AG04449 (cell line): ENCODE data around the gene IRS2.

Experiments used
- CTCF ChIA-PET: fragments of 350-600 bp; formaldehyde crosslinking; extraction: SDS; loops from one replicate; lab custom pipeline; 2021; ENCODE audit warnings: antibody characterized with exemption; lab: Yijun Ruan, JAX
- POLR2A ChIA-PET: fragments of 400-600, 350-600 bp; formaldehyde crosslinking; extraction: SDS; loops from one replicate; lab custom pipeline; 2020; ENCODE audit warnings: antibody characterized with exemption, inconsistent platforms; lab: Yijun Ruan, JAX
- DNase-seq: peaks from one replicate; pipeline ENCODE4 v3.0.0-alpha.2; 2010; ENCODE audit warnings: low read depth, low spot score
- H3K4me3 ChIP-seq: 2 replicates; pipeline ENCODE4 v1.5.1; 2011; ENCODE audit warnings: low read depth, mild to moderate bottlenecking, control low read depth, low read length
- CTCF ChIP-seq: IDR thresholded peaks from one replicate; pipeline ENCODE4 v1.5.1; 2011; ENCODE audit warnings: mild to moderate bottlenecking, moderate library complexity, low read length, control low read depth, inconsistent platforms; ENCODE audit not compliant: insufficient read depth; ENCODE audit errors: missing control alignments

The IRS2 gene

GRCh38 chr13:109770436-109770835, 15.9 kb downstream of the IRS2 start:
- ChIA-PET CTCF (interaction anchor here (0.7 kb wide), 1 partner anchor 344 kb away, joined by 3 read pairs; no protein-coding TSS in a partner anchor), POLR2A (no interaction called here)
- no peak for TF ChIP-seq CTCF
- no peak for DNase-seq
- H3K4me3 ChIP-seq = no peak overlapping the region

GRCh38 chr13:109769921-109770320, 16.5 kb downstream of the IRS2 start:
- ChIA-PET CTCF (interaction anchor here (1.7 kb wide), 2 partner anchors 14 to 26 kb away, joined by 4 read pairs; no protein-coding TSS in a partner anchor), POLR2A (no interaction called here)
- H3K4me3 ChIP-seq = no peak overlapping the region
- TF ChIP-seq CTCF = no peak
- DNase-seq = no peak

GRCh38 chr13:109769275-109769674, 17.1 kb downstream of the IRS2 start:
- no peak for DNase-seq
- no peak overlapping the region for H3K4me3 ChIP-seq
- ChIA-PET CTCF (interaction anchor here (1.7 kb wide), 2 partner anchors 15 to 25 kb away, joined by 4 read pairs; no protein-coding TSS in a partner anchor), POLR2A (no interaction called here)
- no peak for TF ChIP-seq CTCF

GRCh38 chr13:109768616-109769015, 17.8 kb downstream of the IRS2 start:
- no peak for DNase-seq
- no peak overlapping the region for H3K4me3 ChIP-seq
- TF ChIP-seq CTCF = no peak
- ChIA-PET POLR2A (no interaction called here), CTCF (interaction anchor here (1.7 kb wide), 2 partner anchors 15 to 25 kb away, joined by 4 read pairs; no protein-coding TSS in a partner anchor)

GRCh38 chr13:109768176-109768575, 18.2 kb downstream of the IRS2 start:
- ChIA-PET CTCF (interaction anchor here (1.7 kb wide), 2 partner anchors 16 to 24 kb away, joined by 4 read pairs; no protein-coding TSS in a partner anchor), POLR2A (no interaction called here)
- no peak for DNase-seq
- H3K4me3 ChIP-seq = no peak overlapping the region
- TF ChIP-seq CTCF = no peak

- DNase-seq = no peak
- ChIA-PET CTCF (no interaction called here), POLR2A (no interaction called here)
- no peak for TF ChIP-seq CTCF
- no peak overlapping the region for H3K4me3 ChIP-seq
These were observed 19.4 kb downstream of the IRS2 start for GRCh38 chr13:109767023-109767422.
